Retinal pigment epithelial cell (primary cell): ENCODE measurements around the gene PUDP.
"Not testable (repeated sequence)": the region's sequence is repeated elsewhere in the genome, so short reads cannot be mapped to it uniquely, and the experiment has no call there.

Experiments used
- DNase-seq: peaks from one replicate; pipeline ENCODE4 v3.0.0-alpha.2; 2010; ENCODE audit warnings: low read depth
- H3K4me3 ChIP-seq: 2 replicates; pipeline ENCODE4 v1.5.1; 2011; ENCODE audit warnings: mild to moderate bottlenecking, low read length, control low read depth, moderate library complexity
- TF ChIP-seq, protein P1 (sequence below): conservative IDR thresholded peaks from 2 replicates; pipeline ENCODE4 v1.5.1; 2011; ENCODE audit warnings: low read depth, low read length, control low read depth, inconsistent platforms

The PUDP gene

DNA sequence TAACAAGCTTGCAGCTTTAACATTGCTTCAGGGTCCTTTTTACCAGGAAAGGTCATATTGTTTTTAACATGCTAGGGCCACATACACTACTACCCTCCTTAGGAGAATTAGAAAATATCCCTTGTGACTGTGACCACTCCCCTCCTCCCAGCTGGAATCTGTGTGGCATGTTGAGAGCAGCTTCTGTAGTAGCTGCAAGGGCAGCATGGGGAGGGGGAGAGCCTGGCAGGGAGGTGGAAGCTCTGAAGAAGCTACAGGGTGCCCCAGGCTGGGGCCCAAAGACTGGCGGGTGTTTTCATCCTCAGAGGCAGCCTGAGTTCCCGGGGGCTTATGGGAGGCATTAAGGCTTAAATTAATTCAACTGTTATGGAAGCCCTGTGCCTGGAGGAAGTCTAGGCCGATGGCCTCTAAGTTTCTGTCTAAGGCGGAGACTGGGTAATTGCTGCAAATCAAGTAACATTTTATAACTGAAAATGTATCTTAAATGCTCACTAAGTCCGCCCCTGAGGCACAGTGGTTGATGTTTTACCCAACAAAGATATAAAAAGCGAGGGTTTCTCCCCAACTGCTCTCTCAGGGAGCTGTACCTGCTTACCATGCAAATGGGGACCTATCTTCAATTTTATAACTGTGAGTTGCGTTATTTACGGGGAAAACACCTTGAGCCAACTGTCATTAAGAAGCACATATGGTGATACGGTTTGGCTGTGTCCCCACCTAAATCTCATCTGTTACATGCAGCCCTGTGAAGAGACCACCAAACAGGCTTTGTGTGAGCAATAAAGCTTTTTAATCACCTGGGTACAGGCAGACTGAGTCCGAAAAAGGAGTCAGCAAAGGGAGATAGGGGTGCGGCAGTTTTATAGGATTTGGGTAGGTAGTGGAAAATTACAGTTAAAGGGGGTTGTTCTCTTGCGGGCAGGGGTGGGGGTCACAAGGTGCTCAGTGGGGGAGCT lies 37.8 kb downstream of the PUDP start:
- no peak for DNase-seq
- TF ChIP-seq, protein P1, sequence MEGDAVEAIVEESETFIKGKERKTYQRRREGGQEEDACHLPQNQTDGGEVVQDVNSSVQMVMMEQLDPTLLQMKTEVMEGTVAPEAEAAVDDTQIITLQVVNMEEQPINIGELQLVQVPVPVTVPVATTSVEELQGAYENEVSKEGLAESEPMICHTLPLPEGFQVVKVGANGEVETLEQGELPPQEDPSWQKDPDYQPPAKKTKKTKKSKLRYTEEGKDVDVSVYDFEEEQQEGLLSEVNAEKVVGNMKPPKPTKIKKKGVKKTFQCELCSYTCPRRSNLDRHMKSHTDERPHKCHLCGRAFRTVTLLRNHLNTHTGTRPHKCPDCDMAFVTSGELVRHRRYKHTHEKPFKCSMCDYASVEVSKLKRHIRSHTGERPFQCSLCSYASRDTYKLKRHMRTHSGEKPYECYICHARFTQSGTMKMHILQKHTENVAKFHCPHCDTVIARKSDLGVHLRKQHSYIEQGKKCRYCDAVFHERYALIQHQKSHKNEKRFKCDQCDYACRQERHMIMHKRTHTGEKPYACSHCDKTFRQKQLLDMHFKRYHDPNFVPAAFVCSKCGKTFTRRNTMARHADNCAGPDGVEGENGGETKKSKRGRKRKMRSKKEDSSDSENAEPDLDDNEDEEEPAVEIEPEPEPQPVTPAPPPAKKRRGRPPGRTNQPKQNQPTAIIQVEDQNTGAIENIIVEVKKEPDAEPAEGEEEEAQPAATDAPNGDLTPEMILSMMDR = no peak
- no peak overlapping the region for H3K4me3 ChIP-seq

DNA sequence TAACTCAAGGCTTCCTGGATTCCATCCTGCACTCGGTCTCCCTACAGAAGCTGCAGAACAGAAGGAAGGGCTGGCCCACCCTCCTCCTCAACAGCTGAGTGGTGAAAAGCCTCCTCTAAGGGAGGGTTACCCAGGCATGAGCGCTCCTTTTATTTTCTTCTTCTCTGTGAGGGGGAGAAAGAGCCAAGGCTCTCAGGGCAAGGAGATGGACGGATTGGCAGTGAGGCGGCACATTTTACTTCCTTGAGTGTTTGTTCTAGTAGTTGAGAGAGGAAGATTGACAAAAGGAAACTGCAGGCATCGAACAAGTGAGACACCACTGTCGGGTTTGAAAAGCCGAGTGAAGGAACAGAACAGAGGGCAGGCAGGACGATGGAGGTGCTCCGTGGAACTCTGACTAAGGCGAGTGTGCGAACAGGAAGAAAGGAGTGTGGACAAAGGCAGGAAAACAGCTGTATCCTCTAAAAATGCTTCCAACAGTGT lies 38.9 kb downstream of the PUDP start:
- no peak overlapping the region for H3K4me3 ChIP-seq
- DNase-seq = no peak
- TF ChIP-seq, protein P1 = no peak

DNA sequence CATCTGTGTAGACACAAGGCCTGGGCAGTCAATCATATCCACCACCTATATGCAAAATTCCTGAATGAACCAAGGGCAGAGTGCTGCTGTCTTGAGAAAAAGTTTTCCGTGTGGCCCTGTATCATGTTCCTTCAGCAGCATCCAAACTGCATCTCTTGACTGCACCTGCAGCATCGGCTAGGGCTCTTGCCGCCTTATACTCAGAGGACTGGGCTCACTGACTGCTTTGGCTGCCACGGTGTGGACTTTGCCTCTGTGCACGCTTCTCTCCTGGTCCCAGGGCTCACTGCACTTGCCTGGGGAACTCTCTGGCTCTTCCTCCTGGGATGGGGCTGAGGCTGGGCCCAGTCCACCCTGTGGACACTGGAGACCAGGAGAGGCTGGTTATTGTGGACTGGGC lies 39.9 kb downstream of the PUDP start:
- no peak for DNase-seq
- TF ChIP-seq, protein P1 = no peak
- no peak overlapping the region for H3K4me3 ChIP-seq

DNA sequence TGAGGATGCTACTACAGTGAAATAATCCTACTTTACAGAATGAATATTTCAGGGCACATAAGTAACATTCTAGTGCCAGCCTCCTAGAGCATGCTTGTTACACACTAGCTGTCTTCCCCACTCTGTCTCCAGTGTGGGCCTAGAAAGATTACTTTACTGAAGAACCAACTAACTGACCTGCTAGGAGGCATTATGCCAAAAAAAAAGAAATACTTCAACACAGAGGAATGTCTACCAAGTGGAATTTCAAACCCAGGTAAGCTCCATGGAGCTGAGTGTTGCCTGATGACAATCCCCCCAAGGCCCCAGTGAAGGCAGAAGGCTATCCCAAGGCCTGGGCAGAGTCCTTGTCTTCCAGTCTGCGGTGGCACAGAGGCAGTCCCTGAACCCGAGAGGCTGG lies 41.3 kb downstream of the PUDP start:
- no peak overlapping the region for H3K4me3 ChIP-seq
- TF ChIP-seq, protein P1 = no peak
- DNase-seq = no peak

DNA sequence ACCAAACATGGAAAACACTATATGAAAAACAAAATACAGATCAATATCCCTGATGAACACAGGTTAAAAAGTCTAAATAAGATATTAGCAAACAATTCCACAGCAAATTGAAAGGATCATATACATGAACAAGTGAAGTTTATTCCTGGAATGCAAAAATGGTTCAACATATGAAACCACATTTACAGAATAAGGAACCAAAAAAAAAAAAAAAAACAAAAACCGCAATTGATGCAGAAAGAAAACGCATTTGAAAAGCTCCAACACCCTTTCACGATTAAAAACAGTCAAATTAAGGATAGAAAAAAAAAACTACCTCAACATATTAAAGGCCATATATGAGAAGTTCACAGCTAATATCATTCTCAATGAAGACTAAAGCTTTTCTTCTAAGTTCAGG lies 45.8 kb downstream of the PUDP start:
- TF ChIP-seq, protein P1 = no peak
- H3K4me3 ChIP-seq = no peak overlapping the region
- DNase-seq = no peak

DNA sequence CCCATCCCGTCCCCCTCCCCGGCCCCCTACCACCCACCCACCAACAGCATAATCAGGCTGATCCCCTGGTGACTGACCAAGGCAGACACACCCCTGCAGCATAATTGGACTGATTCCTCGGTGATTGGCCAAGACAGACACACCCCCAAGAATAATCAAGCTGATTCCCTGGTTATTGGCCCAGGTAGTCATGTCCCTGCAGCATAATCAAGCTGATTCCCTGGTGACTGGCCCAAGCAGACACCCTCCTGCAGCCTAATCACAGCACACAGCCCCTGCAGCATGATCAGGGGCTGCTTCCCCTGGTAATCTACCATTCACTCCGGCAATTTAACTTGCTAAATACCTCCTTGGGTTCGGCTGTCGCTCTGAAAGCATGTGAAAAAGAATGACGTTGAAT lies 47.9 kb downstream of the PUDP start:
- TF ChIP-seq, protein P1 = no peak
- DNase-seq = no peak
- H3K4me3 ChIP-seq = no peak overlapping the region

DNA sequence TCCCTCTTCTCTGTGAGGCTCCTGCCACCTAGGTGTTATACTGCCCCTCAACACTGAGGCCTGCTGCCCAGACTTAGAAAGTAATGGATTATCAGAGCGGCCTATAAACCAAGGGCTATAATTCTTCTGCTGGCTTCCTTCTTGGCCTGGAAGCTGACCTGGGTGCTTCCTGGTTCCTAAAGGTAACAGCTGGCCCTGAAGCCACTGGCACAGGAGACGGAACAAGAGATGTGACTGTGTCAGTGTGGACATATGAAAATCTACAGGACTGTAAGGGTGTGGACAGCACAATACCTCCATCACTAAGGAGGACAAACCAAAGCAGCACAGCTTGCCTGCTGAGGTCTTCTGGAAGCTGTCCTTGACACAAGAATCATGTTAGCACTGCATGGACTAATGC lies 52.3 kb downstream of the PUDP start:
- not testable (repeated sequence) for DNase-seq

More for the DNA sequence above, 52.3 kb downstream of the PUDP start:
- not testable (repeated sequence) for H3K4me3 ChIP-seq
